NCI-H2107 (cell line): Measurements from ENCODE around the gene SLC35F3.
"Not testable (repeated sequence)": the region's sequence is repeated elsewhere in the genome, so short reads cannot be mapped to it uniquely, and the experiment has no call there.

ENCODE experiments used
- DNase-seq: peaks from one replicate; lab custom pipeline; 2025; lab: John Stamatoyannopoulos, UW

Gene SLC35F3

GRCh38 chr1:234226113-234226818 lies 321.8 kb downstream of the SLC35F3 start:
- no peak for DNase-seq

GRCh38 chr1:234226819-234227165 lies 322.3 kb downstream of the SLC35F3 start:
- DNase-seq, result no peak

GRCh38 chr1:234229581-234230387 lies 325.3 kb downstream of the SLC35F3 start:
- DNase-seq, result no peak

- DNase-seq, result peak; percentile 71
Observed at GRCh38 chr1:234230414-234230862, 326.0 kb downstream of the SLC35F3 start.

GRCh38 chr1:234231061-234231892 lies 326.8 kb downstream of the SLC35F3 start:
- no peak for DNase-seq

DNA sequence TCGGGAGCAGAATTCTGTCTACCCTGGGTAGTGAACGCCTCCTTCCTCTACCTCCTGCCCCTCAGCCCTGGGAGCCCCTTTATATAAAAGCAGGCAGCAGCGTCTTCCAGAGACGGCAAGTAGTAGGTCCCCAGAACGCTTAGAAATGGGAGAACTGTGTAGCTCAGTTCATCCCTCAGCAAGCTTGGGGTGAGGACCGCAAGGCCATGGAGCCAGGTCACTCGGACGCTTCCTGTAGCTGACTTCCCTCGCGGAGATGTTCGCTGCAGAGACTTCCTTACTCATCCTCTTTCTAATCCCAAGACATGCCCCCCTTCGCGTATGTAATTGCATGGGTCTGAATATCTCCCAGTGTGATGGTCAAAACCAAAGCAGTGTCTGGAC lies 327.4 kb downstream of the SLC35F3 start:
- DNase-seq, result no peak

- DNase-seq, result no peak
Observed at GRCh38 chr1:234234199-234234598, 329.7 kb downstream of the SLC35F3 start.

DNA sequence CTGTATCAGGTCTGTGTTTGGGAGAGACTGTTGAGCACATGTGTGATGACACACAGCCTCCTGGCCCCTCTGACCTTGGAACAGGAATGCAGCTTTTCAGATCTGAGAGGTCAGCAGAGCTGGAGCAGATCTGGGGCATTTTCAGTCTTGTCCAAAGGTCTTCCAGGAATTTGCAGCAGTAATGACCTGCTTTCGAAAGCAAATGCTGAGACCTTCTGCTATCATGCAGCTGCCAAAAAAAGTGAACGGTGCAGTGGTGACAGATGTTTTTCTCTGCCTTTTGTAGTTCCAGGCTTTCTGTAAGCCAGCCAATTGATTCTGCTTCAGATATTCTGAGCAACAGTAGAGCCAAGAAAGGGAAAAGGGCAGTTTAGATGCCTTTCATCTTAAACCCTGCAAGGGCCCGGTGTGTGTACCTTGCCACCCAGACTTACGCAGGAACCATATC lies 331.0 kb downstream of the SLC35F3 start:
- no peak for DNase-seq

DNA sequence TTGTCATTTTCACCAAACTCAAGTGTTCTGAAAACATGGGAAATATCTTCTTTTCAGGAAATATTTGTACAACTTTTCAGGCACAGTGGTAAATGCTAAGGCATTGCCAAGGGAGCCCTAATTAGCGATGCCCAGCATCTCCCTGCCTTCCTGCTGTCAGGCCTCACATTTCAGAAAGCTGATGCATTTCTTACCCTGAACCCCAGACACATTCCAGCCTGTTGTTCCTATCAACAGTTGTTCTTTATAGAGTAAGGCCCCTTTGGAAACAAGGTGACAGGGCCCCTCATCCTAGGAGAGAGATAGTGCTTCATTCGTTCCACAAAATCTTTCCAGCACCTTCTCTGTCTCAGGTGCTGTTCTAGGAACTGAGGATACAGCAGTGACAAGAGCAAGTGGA lies 332.9 kb downstream of the SLC35F3 start:
- no peak for DNase-seq

- DNase-seq, result no peak
Observed at GRCh38 chr1:234238060-234238459, 333.6 kb downstream of the SLC35F3 start.

- no peak for DNase-seq
Observed at GRCh38 chr1:234239515-234239914, 335.0 kb downstream of the SLC35F3 start.

DNA sequence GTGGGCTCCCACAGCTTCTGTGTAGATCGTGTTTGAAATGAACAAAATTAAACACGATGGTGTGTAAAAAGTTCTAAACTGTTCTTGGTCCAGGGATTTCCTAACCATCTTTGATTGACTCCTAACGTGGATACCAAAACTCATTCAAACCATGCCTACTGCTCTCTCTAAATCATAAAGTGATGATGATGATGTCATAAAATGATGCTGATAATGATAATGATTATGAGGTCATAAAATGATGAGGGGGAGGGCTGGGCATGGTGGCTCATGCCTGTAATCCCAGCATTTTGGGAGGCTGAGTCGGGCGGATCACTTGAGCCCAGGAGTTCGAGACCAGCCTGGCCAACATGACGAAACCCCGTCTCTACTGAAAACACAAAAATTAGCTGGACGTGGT lies 335.5 kb downstream of the SLC35F3 start:
- DNase-seq, result no peak

- no peak for DNase-seq
Observed at GRCh38 chr1:234240680-234241079, 336.2 kb downstream of the SLC35F3 start.

GRCh38 chr1:234241941-234242490 lies 337.5 kb downstream of the SLC35F3 start:
- DNase-seq, result no peak

GRCh38 chr1:234243521-234244260 lies 339.2 kb downstream of the SLC35F3 start:
- no peak for DNase-seq

DNA sequence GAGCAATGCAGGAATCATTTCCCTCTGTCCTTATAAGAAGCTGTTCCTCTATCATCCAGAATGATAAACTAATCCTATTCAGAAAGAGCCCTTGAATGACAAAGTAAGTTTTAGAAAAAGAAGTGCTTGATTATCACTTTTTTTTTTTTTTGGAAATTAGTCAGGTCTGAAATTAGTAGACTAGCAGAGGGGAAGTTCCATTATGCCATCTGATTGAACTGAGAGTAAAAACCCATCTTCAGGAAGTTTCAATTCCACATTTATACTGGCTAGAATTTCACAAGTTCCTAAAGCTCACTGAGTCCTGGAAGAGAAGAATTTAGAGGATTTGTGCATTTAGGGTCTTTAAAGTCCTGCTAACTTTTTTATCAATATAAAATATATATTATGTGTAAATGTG lies 340.0 kb downstream of the SLC35F3 start:
- no peak for DNase-seq

DNA sequence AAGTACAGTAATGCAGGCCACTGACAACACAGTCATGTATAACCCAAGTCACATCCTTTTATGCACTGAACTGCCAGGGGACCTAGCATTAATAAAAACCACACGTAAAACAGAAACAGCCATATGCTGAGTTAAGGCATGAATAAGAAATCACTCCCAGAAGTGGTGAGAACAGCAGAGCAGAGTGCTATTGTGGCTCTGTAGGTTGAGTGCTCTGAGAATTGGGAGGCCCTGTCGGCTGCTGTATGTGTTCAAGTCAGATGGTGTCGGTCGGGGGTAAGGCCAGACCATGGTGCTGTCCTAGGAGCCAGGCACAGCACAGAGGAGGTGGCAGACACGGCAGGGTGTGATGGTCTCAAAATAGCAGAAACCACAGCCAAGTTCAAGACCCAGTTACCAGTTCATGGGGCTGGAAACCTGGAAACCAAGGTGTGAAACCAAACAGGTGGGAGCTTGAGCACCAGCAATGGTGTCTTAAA lies 342.2 kb downstream of the SLC35F3 start:
- no peak for DNase-seq

GRCh38 chr1:234247746-234248145 lies 343.3 kb downstream of the SLC35F3 start:
- not testable (repeated sequence) for DNase-seq

- no peak for DNase-seq
Observed at GRCh38 chr1:234250747-234251146, 346.3 kb downstream of the SLC35F3 start.

DNA sequence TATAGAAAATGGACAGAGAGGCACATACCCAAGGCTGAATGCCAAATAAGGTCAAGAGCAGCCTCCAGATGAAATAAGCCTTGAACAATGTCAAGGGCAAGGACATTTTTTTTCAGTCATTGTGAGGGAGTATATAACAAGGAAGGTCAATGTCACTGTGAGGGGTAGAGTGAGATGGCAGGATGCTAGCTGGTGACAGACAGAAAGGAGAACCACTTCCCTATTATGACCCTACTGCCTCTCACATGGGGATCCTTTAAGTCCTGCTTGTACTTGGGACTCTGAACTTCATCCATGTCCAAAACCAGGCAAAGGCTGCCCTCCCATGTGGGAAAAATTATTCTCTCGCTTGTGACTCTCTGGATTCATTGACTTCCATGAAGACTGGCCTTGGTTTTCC lies 349.3 kb downstream of the SLC35F3 start:
- no peak for DNase-seq

DNA sequence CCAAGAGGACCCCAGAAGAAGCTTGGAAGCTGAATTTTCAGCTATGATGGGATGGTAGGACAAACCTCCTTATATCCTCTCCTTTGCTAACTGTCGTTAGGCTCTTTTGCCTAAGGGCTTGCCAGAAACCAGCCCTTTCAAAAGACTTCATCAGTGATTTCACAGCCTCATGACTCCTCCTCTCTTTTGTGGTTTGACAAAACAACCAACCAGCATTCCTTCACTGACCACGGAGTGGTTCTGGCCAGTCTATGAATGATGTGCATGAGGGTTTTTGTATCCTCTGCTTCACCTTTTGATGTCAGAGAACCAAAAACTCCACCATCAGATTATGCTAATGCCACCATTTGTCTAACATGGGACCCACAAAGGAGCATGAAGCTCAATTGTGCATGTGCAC lies 351.9 kb downstream of the SLC35F3 start:
- no peak for DNase-seq
